ENCODE results near the gene XRRA1.

- no peak for TF ChIP-seq CTCF (conservative IDR thresholded peaks at IDR 0.05)
- TF ChIP-seq EZH2 (IDR thresholded peaks at IDR 0.05; ENCODE audit: low read depth): no peak
Measured at GRCh38 chr11:74840486-74840885, 108.4 kb downstream of the XRRA1 start.

Measured in PC-9 (cell line).